GM21576 (cell line): Measurements from ENCODE around the gene TFDP1.

Experiments
- ATAC-seq: cut with Tn5 transposase; IDR thresholded peaks from one replicate; pipeline ENCODE4 v1.9.1; 2021; ENCODE audit warnings: mild to moderate bottlenecking, moderate library complexity; ENCODE audit not compliant: unreplicated experiment

The TFDP1 gene

DNA sequence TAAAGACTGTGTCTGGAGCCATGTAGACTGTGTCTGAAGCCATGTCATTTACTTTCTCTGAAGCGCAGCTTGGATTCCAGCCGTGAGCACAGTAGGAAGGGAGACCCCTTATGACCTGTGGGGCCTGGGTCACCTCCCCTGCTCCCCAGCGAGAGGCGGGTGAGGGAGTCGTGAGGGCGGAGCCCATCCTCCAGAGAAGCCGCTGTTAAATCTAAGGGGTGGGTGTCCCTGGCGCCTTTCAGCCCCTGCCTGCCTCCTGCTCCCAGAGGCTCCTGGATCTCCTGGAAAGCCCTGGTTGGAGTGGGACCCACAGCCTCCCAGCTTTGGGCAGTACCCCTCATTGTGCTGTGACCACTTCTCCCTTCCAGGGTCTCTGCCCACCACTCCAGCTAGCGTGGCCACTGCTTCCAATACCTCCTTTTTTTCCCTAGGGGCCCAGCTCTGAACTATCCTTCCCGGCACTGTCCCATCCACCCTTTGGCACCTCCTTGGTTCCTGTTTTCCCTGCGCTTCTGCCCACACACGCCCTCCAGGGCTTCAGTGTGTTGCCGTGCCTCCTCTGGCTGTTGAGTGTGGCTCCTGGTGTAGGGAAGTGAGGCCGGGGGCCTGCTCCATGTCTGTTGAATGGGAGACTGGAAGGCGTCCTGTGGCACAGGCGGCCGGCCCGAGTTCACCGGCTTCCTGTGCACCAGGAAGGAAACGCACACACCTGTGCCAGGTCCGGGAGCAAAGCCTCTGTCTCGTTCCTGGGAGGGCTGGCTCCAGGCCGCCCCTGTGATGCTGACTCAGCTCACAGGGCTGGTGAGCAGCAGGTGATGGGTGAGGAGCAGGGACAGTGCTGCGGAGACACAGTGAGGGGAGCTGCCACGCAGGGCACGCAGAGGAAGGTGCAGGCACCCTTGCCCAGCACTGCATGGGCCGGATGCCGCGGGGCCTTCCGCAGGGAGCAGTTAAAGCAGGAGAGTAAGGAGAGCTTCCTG, 44.0 kb downstream of the TFDP1 start:
- no peak for ATAC-seq

GRCh38 chr13:113629866-113630265, 45.3 kb downstream of the TFDP1 start:
- no peak for ATAC-seq

DNA sequence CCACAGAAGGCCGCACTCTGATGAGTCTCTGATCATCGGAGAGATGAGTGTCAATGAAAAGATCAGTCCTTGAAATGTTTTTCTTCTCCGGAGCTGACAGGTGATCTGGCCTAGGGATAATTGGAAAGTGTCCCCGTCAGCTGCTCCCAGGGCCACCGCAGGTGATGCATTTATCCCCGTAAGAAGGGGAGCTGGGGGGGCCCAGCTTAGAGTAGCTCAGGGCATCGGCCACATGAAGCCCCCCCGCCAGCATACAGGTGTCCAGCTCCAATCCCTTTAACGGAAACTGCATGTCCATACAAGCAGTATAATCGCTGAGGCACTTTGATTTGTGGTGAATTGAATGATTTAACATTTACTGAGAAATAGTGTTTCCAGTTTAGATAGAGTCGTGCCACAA, 45.7 kb downstream of the TFDP1 start:
- ATAC-seq: no peak

DNA sequence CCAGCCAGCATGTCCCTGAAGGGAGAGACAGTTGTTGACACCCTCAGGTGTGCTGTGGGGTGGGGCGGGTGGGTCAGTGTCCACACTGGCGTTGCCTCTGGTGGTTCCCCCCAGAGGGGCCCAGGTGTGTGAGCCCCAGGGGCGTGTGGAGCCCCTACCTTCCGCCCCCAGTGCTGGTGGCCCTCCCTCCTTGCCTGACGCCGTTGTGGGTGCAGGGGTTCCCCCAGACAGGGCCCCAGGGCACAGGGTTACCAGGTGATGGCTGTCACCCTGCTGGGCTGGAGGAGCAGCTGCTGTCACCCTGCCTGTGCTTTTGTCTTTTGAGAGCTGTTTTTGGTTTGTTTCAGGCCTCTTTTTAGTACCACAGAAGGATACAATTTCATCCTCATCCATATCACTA, 46.3 kb downstream of the TFDP1 start:
- ATAC-seq: no peak

- ATAC-seq: no peak
Measured at GRCh38 chr13:113631341-113632095, 47.0 kb downstream of the TFDP1 start.

- ATAC-seq: no peak
Measured at GRCh38 chr13:113632706-113633484, 48.3 kb downstream of the TFDP1 start.

DNA sequence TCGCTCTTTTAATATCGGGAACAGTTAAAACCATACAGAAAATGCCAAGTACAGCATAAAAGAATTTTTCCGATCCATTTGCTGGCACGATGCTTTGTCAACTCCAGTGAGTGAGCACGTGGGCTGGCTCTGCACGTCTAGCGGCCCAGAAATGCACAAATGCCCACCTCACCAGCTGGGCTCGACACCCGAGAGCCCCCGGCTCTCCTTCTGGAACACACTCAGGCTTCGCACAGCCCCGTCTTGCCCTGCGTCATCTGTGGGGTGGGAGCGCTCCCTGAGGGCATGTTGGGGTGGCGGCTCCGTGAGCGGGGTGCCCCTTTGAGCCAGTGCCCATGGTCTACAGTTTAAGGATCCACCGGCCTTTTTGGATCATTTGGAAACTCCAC, 48.9 kb downstream of the TFDP1 start:
- no peak for ATAC-seq

DNA sequence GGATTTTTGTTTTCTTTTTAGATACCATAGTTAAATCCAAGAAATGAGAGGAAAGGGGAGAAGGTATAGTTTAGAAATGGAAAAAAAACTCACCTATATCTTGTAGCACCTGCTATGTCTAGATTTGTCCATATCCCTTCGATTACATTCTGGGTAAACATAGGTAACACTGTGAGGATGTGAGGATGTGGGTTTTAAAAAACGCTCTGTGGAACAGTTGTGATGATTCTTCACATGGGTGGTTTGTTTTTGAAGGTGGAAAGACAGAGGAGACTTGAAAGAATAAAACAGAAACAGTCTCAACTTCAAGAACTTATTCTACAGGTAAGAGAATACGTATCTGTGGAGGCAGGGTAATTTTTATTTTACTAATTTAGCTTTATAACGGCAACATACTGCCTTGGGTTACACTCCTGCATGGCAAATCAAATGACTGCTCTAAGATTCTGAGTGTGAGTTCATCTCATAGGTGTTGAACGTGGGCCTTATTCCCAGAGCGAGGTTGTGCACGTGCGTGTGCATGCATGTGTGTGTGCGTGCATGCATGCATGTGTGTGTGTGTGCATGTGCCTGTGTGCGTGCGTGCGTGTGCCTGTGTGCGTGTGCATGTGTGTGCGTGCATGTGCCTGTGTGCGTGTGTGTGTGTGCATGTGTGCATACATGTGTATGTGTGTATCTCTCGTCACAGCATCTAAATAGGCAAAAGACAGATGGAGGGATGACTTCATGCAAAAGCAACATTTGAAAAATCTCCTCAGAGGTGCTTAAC, 49.9 kb downstream of the TFDP1 start:
- ATAC-seq: no peak

GRCh38 chr13:113635048-113635420, 50.5 kb downstream of the TFDP1 start:
- ATAC-seq: no peak

DNA sequence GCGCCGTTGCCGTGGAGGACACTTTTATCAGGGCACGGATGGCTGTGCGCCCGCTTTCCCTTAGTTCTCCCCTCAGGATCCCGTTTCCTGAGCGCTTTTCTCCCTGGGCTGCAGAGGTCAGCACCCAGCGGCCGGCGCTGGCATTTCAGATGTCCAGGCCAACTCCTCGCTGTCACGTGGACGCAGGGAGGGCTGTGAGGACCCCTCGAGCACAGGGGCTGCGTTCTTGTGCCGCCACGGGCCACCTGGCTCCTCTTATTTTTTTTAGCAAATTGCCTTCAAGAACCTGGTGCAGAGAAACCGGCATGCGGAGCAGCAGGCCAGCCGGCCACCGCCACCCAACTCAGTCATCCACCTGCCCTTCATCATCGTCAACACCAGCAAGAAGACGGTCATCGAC, 51.2 kb downstream of the TFDP1 start:
- no peak for ATAC-seq

DNA sequence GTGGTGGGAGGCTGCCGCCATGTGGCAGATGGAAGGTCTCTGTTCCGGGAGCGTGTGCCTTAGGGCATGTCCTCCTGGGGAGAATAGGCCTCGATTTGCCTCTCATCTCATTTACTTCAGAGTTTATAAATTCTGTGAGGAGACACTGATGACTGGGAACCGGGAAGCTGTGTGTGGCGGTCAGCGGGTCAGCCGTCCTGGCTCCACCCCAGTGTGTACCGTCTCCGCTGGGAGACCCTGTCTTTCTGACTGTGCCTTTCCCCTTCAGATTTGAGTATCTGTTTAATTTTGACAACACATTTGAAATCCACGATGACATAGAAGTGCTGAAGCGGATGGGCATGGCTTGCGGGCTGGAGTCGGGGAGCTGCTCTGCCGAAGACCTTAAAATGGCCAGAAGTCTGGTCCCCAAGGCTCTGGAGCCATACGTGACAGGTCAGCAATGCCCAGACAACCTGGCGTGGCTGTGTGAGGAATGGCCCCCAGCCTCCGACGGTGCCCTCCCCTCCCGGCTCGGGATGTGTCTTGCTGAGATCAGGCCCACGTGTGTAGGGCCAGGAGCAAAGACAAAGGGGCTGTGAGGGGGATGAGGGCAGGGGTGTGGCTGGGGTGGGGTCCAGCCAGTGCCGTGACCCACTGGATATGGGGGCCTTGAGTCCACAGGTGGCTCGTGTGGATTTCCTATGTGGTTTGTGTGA, 51.9 kb downstream of the TFDP1 start:
- no peak for ATAC-seq

- ATAC-seq: no peak
Measured at GRCh38 chr13:113637262-113638160, 53.0 kb downstream of the TFDP1 start.

DNA sequence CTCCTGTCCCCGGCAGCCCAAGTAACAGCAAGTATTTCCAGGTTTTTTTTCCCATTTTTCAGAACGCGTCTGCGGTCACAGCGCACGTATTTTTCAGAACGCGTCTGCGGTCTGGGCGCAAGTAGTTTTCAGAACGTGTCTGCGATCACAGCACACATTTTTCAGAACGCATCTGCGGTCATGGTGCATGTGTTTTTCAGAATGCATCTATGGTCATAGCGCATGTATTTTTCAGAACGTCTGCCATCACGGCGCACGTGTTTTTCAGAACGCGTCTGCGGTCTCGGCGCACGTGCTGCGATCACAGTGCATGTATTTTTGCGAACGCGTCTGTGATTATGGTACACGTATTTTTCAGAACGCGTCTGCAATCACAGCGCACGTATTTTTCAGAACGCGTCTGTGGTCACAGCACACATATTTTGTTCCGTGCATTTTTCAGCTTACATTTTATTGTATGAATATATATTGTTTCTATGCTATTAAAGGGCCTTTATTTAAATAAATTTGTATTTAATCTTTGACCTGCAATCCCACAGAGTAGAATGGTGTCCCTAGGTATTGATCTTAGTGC, 53.7 kb downstream of the TFDP1 start:
- no peak for ATAC-seq

- no peak for ATAC-seq
Measured at GRCh38 chr13:113638806-113639205, 54.3 kb downstream of the TFDP1 start.

DNA sequence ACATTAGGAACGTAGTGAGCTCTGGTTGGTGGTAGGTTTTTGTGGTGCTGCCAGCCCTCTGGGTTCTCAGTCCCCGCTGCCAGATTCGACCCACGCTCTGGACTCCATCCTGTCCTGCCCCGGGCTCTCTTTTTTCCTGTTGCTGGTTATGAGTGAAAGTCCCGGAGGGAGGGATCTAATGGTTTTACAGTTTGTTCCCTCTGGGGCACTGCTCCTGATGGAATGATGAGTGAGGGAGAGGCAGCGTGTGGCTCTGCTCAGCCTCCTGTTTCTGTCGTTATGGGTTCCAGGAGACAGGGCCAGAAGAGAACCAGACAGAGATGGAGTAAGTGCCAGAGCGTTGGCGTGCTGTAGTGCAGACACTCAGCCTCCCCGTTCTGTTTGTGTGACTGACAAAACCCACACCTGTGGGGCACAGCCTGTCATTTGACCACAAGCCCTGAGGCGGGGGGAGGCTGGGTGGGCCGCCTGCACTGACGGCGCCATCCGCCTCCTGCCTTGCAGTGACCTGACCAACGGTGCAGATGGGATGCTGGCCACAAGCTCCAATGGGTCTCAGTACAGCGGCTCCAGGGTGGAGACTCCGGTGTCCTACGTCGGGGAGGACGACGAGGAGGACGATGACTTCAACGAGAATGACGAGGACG, 55.2 kb downstream of the TFDP1 start:
- no peak for ATAC-seq

DNA sequence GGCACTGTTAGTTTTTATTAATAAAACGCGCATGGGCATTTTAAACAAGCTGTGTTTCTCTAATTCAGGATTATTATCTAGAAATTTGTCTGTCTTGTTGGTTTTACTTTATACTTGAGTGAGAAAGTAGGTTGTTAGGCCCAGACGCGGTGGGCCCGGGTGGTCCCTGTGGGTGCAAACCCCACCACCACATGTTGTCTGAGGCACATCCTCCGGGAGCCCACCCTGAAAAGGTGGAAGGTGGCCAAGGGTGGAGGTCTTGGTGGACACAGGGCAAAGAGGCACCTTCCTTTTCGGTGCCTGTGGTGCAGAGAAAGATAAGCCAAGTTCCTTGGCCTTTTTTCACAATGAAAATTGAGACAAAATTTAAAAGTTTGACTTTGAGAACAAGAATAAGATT, 56.9 kb downstream of the TFDP1 start:
- no peak for ATAC-seq

GRCh38 chr13:113642563-113642962, 58.0 kb downstream of the TFDP1 start:
- no peak for ATAC-seq

DNA sequence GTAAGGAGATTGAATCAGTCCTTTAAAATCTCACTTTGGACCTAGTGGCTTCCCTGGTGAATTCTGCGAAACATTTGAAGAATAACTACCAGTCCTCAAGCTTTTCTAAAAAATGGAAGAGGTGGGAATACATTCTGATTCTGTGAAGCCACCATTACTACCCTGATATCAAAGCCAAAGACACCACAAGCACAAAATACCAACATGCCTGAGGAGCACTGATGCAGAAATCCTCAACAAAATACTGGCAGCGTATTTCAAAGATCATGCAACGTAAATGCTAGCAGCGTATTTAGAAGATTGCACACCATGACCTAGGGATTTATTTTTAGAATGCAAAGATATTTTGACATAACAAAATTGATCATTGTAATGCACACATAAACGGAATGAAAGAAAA, 59.0 kb downstream of the TFDP1 start:
- ATAC-seq: no peak
